ENCODE measurements around the gene TRAPPC2L.

Gene TRAPPC2L

DNA sequence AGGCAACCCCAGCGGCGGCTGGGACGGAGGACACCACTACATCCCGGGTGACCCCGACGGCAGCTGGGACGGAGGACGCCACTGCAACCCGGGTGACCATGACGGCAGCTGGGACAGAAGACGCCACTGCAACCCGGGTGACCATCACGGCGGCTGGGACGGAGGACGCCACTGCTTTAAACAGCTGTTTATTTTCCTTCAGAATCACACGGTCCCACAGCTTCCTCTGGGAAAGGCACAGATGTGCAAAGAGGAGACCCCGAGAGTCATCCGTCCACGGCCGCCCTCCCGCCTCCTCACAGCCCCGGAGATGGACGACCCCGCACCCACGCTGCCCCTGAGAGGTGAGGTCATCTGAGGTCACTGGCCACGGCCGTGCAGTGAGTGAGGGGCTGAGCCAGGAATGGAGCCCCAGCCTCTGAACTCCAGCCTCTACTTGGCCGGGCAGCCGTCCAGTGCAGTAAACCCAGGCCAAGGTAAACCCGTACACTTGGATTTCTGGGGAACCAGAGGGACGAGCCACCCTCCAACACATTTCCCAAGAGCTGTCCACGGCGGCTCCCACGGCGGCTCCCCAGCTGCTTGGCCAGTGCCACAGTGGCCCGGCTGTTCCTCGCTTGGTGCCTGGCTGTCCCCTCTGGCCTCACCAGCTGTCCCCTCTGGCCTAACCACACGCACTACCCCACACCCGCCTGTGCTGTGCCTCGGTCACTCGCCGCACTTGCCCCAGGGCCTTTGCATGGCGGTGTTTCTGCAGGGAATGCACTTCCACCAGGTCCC is 52.7 kb downstream of the TRAPPC2L start:
- DNase-seq (ENCODE audit: low read depth in 2 of 2) = no peak

DNA sequence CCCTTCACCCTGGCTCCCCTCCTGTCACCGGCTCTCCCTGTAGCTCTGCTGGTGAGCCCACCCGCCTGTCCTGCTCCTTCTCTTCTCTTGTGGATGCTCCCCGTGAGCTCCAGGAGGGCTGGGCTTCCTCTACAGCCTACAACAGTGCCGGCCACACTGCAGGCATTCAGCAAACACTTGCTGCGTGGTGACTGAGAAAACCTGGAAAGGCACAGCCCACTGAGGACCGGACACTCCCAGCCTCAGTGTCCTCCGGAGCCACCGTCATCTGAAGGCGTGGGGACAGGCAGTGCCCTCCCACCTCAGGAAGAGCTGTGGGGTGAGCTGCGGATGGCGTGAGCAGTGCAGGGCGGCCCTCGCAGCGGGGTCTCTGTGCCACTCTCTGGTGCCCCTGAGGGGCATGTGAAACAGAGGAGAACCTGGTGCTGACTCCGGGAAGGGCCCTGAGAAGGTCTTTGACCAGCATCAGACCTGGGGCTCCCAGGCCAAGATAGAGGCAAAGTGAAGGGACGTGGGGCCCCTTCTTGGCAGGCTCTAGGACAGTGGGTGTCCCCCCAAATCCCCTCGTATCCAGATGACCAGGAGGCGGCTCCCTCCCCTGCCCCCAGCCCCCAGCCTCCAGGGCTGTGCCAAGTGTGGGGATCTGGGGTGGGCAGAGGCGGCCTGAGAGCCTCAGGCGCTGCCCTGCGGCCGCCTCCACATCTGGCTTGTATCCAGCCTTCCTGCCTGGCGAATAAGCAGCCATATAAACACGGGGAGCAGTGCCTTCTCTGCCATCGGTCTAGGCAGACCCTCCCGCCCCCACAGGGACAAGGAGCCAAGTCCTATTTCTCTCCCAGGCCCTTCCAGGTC is 53.6 kb downstream of the TRAPPC2L start:
- no peak for DNase-seq (ENCODE audit: low read depth in 2 of 2)

DNA sequence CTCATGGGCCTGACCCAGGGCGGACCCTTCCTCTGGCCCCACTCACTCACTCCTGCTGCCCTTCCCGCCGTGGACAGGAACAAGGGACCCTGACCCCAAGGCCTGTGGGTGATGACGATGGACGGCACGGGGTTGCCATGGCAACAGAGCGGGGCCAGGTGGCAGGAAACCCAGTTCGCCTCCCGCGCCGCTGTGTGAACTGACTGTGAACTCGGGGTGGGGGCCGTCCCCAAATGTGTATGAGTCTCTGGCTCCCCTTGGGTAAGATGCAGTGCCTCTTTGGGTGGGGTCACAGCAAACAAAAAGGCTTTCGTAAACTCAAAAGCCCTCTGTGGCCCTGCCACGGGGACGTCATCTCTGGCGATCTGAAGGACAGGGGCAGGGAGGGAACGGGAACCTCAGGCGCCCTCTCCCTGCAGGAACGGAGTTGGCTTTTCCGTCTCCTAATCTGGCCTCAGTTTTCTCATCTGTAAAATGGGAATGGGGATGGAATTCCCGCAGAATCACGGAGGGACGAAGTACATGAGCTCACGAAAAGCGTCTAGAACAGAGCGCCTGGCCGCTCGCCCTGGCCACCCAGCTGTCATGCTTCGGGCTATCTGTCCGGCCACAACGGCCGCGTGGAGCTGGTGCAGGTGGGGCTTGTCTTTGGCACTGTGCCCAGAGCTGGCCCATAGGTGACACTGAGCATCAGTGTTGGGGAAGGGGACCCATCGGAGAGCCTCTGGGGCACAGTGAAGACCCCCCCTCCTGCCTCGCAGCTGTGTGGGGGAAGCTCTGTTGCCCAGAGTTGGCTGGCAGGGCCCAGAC is 54.4 kb downstream of the TRAPPC2L start:
- no peak for DNase-seq (ENCODE audit: low read depth in 2 of 2)

DNA sequence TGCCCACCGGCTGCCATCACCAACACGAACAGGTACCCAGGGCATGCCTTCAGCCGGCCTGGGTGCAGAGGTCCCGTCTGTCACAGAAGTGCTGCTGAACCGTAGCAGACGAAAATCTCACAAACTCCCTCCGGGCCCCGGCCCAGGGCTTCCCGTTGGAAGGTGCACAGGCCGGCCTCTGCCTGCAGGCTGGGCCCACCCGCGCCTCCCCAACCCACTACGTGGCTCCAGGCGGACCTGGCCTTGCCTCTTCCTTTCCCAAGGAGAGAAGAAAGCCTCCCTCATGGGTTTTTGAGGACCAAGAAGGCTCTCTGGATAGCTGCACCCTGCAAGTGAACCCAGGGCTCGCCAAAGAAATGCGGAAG is 55.0 kb downstream of the TRAPPC2L start:
- no peak for DNase-seq (ENCODE audit: low read depth in 2 of 2)

Measured in stimulated activated CD4-positive, alpha-beta T cell treated with anti-CD3 and anti-CD28 coated beads, Interleukin-12 subunit alpha, Interleukin-12 subunit beta, amount 100 ng/mL, for 24 hours (primary cell).